H9 (cell line): ENCODE results near the gene MED25. TPM values are rescaled to one million over a fixed set of nuclear protein-coding genes. Genes with fewer than 3 reads are reported as not detected.

Source experiments
- DNase-seq: peaks from one replicate; pipeline ENCODE4 v3.0.0-alpha.2; 2017
- H2AFZ ChIP-seq: one replicate; pipeline ENCODE4 v1.6.1; 2013; ENCODE audit warnings: mild to moderate bottlenecking, low read length, control low read depth, moderate library complexity
- H2AK5ac ChIP-seq: 2 replicates; pipeline ENCODE4 v1.6.1; 2013; ENCODE audit warnings: low read length, control low read depth, mixed read lengths; ENCODE audit not compliant: insufficient read length
- H2BK120ac ChIP-seq: one replicate; pipeline ENCODE4 v1.6.1; 2013; ENCODE audit warnings: low read depth, mild to moderate bottlenecking, low read length, control low read depth, inconsistent platforms; ENCODE audit not compliant: poor library complexity, severe bottlenecking
- H2BK12ac ChIP-seq: 2 replicates; pipeline ENCODE4 v1.6.1; 2013; ENCODE audit warnings: low read length, control low read depth, mixed read lengths, low read depth; ENCODE audit not compliant: insufficient read length
- H2BK15ac ChIP-seq: 2 replicates; pipeline ENCODE4 v1.6.1; 2013; ENCODE audit warnings: low read depth, low read length, control low read depth
- H2BK20ac ChIP-seq: one replicate; pipeline ENCODE4 v1.6.1; 2013; ENCODE audit warnings: low read depth, mild to moderate bottlenecking, low read length, control low read depth, inconsistent platforms; ENCODE audit not compliant: poor library complexity, severe bottlenecking
- H2BK5ac ChIP-seq: 2 replicates; pipeline ENCODE4 v1.6.1; 2013; ENCODE audit warnings: low read length, control low read depth, mixed read lengths; ENCODE audit not compliant: insufficient read length
- H3K14ac ChIP-seq: 2 replicates; pipeline ENCODE4 v1.6.1; 2013; ENCODE audit warnings: low read length, control low read depth; ENCODE audit not compliant: insufficient read depth
- H3K18ac ChIP-seq: 2 replicates; pipeline ENCODE4 v1.6.1; 2013; ENCODE audit warnings: low read depth, mild to moderate bottlenecking, mixed read lengths, low read length, control low read depth; ENCODE audit not compliant: insufficient read length
- H3K23ac ChIP-seq: 2 replicates; pipeline ENCODE4 v1.6.1; 2013; ENCODE audit warnings: low read length, control low read depth, mixed read lengths, low read depth; ENCODE audit not compliant: insufficient read length
- H3K23me2 ChIP-seq: 2 replicates; pipeline ENCODE4 v1.6.1; 2013; ENCODE audit warnings: low read depth, mild to moderate bottlenecking, mixed read lengths, low read length, control low read depth; ENCODE audit not compliant: insufficient read length, poor library complexity, severe bottlenecking
- H3K27ac ChIP-seq: 2 replicates; pipeline ENCODE4 v1.5.1; 2013; ENCODE audit warnings: low read length, control low read depth, mixed read lengths, low read depth; ENCODE audit not compliant: insufficient read length
- H3K27me3 ChIP-seq: 2 replicates; pipeline ENCODE4 v1.6.1; 2013; ENCODE audit warnings: low read length, control low read depth, inconsistent platforms; ENCODE audit not compliant: insufficient read depth
- H3K4ac ChIP-seq: 2 replicates; pipeline ENCODE4 v1.6.1; 2013; ENCODE audit warnings: low read depth, mild to moderate bottlenecking, control low read depth, inconsistent platforms, low read length, moderate library complexity
- H3K4me1 ChIP-seq: 2 replicates; pipeline ENCODE4 v1.6.1; 2013; ENCODE audit warnings: low read length, control low read depth, inconsistent platforms; ENCODE audit not compliant: insufficient read depth
- H3K4me2 ChIP-seq: 2 replicates; pipeline ENCODE4 v1.6.1; 2013; ENCODE audit warnings: low read length, control low read depth, mixed read lengths; ENCODE audit not compliant: insufficient read length, insufficient read depth
- H3K56ac ChIP-seq: 2 replicates; pipeline ENCODE4 v1.6.1; 2013; ENCODE audit warnings: low read depth, mild to moderate bottlenecking, mixed read lengths, low read length, control low read depth; ENCODE audit not compliant: insufficient read length
- H3K79me1 ChIP-seq: 2 replicates; pipeline ENCODE4 v1.6.1; 2013; ENCODE audit warnings: low read depth, mild to moderate bottlenecking, moderate library complexity, low read length, control low read depth, inconsistent platforms; ENCODE audit not compliant: insufficient read depth, poor library complexity, severe bottlenecking
- H3K79me2 ChIP-seq: 2 replicates; pipeline ENCODE4 v1.6.1; 2013; ENCODE audit warnings: low read length, control low read depth, inconsistent platforms; ENCODE audit not compliant: insufficient read depth
- H3K9ac ChIP-seq: 2 replicates; pipeline ENCODE4 v1.6.1; 2013; ENCODE audit warnings: low read length, control low read depth, mixed read lengths; ENCODE audit not compliant: insufficient read length; ENCODE audit errors: extremely low read depth
- H3K9me3 ChIP-seq: one replicate; pipeline ENCODE4 v1.6.1; 2013; ENCODE audit warnings: low read depth, low read length, inconsistent platforms; ENCODE audit not compliant: control insufficient read depth
- H3T11ph ChIP-seq: one replicate; pipeline ENCODE4 v1.6.1; 2013; ENCODE audit warnings: mild to moderate bottlenecking, low read length, control low read depth, inconsistent platforms
- H4K20me1 ChIP-seq: one replicate; pipeline ENCODE4 v1.6.1; 2013; ENCODE audit not compliant: control insufficient read depth, insufficient read length, insufficient read depth
- H4K5ac ChIP-seq: 2 replicates; pipeline ENCODE4 v1.6.1; 2013; ENCODE audit warnings: low read depth, mild to moderate bottlenecking, mixed read lengths, low read length, control low read depth; ENCODE audit not compliant: insufficient read length
- H4K8ac ChIP-seq: replicated peaks from 2 replicates; pipeline ENCODE4 v1.6.1; 2013; ENCODE audit warnings: low read length, control low read depth, mixed read lengths, low read depth; ENCODE audit not compliant: insufficient read length
- H4K91ac ChIP-seq: 2 replicates; pipeline ENCODE4 v1.6.1; 2013; ENCODE audit warnings: low read depth, mild to moderate bottlenecking, moderate library complexity, mixed read lengths, low read length, control low read depth; ENCODE audit not compliant: insufficient read length
- H3K27ac Mint-ChIP-seq, 3 experiments: 2 replicates in 2 of 3; 3 replicates in 1 of 3; pipeline ENCODE4 v1.8.0; 2020 to 2021; ENCODE audit warnings: mixed read lengths in 3 of 3, mild to moderate bottlenecking in 1 of 3, moderate library complexity in 1 of 3
- H3K27me3 Mint-ChIP-seq: 2 replicates; pipeline ENCODE4 v1.8.0; 2021; ENCODE audit warnings: low read depth, mild to moderate bottlenecking, moderate library complexity, mixed read lengths
- H3K36me3 Mint-ChIP-seq, 3 experiments: 2 replicates in 2 of 3; 3 replicates in 1 of 3; pipeline ENCODE4 v1.8.0; 2020 to 2021; ENCODE audit warnings: low read depth in 3 of 3, mixed read lengths in 3 of 3; ENCODE audit not compliant: insufficient read depth in 1 of 3
- H3K4me1 Mint-ChIP-seq, 2 experiments: 2 replicates each; pipeline ENCODE4 v1.8.0; 2020; ENCODE audit warnings: mixed read lengths in 2 of 2
- H3K4me3 Mint-ChIP-seq, 2 experiments: 2 replicates in 1 of 2; 3 replicates in 1 of 2; pipeline ENCODE4 v1.8.0; 2020 to 2021; ENCODE audit warnings: mild to moderate bottlenecking in 2 of 2, mixed read lengths in 2 of 2, moderate library complexity in 1 of 2
- H3K9me3 Mint-ChIP-seq, 2 experiments: 2 replicates in 1 of 2; 3 replicates in 1 of 2; pipeline ENCODE4 v1.8.0; 2020; ENCODE audit warnings: mild to moderate bottlenecking in 2 of 2, mixed read lengths in 2 of 2, moderate library complexity in 1 of 2
- WGBS: extraction: QIAGEN DNeasy Blood & Tissue Kit; methylation state at CpG from one replicate; pipeline ENCODE4 v1.1.7; 2013; ENCODE audit warnings: missing lambda C conversion rate, low lambda C conversion rate, mixed read lengths; ENCODE audit not compliant: insufficient read length; ENCODE audit errors: extremely low coverage; 5-methylcytosine and 5-hydroxymethylcytosine counted together
- total RNA-seq: library from RNA; stranded (reverse); gene quantifications from 2 replicates; pipeline ENCODE4 v1.2.1, GENCODE V29; 2021
- TF ChIP-seq, protein P1 (sequence below): fragments of 200-600 bp; sonication (generic); conservative IDR thresholded peaks from 3 replicates; pipeline ENCODE4 v1.8.0; 2021; ENCODE audit warnings: antibody characterized with exemption, mild to moderate bottlenecking

Gene MED25
- total RNA-seq, 1 experiment from 2014 or later: 77.5 TPM

- no peak overlapping the region for H3K4me2 ChIP-seq
- TF ChIP-seq, protein P1, sequence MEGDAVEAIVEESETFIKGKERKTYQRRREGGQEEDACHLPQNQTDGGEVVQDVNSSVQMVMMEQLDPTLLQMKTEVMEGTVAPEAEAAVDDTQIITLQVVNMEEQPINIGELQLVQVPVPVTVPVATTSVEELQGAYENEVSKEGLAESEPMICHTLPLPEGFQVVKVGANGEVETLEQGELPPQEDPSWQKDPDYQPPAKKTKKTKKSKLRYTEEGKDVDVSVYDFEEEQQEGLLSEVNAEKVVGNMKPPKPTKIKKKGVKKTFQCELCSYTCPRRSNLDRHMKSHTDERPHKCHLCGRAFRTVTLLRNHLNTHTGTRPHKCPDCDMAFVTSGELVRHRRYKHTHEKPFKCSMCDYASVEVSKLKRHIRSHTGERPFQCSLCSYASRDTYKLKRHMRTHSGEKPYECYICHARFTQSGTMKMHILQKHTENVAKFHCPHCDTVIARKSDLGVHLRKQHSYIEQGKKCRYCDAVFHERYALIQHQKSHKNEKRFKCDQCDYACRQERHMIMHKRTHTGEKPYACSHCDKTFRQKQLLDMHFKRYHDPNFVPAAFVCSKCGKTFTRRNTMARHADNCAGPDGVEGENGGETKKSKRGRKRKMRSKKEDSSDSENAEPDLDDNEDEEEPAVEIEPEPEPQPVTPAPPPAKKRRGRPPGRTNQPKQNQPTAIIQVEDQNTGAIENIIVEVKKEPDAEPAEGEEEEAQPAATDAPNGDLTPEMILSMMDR: no peak
- H3K23me2 ChIP-seq: peaks cover 4% of the 10 kb centered on the region
- H3K4me1 ChIP-seq: no peaks in the 10 kb centered on the region; the same call in 1 of the 2 replicates
- no peak for DNase-seq
- no CpG with 5 or more reads among the region's 5 CpGs for WGBS
- H4K20me1 ChIP-seq: no peaks in the 10 kb centered on the region
- H3K4ac ChIP-seq: no peak overlapping the region
- H4K5ac ChIP-seq: no peak overlapping the region
- no peak overlapping the region for H3T11ph ChIP-seq
- no peak overlapping the region for H2BK15ac ChIP-seq
- Mint-ChIP-seq H3K4me1 (peaks cover 7 to 10% of the 10 kb centered on the region in 2 experiments), H3K9me3 (peaks cover 0 to 4% of the 10 kb centered on the region in 2 experiments; a peak in 2 of 5 replicates), H3K27ac (no peak overlapping the region), H3K4me3 (no peak overlapping the region), H3K27me3 (no peaks in the 10 kb centered on the region; the same call in 1 of the 2 replicates), H3K36me3 (peaks cover 13 to 19% (median 16%) of the 10 kb centered on the region in 3 experiments)
- no peak overlapping the region for H2AFZ ChIP-seq
- H3K9me3 ChIP-seq: no peaks in the 10 kb centered on the region
- H3K56ac ChIP-seq: no peak overlapping the region
- H3K23ac ChIP-seq: no peak overlapping the region
- H4K8ac ChIP-seq: no peak overlapping the region
- H2AK5ac ChIP-seq: no peak overlapping the region
- H2BK120ac ChIP-seq: no peak overlapping the region
- H4K91ac ChIP-seq: no peak overlapping the region
- no peak overlapping the region for H3K18ac ChIP-seq
- no peak overlapping the region for H2BK12ac ChIP-seq
- no peaks in the 10 kb centered on the region for H3K79me2 ChIP-seq
- no peak overlapping the region for H2BK20ac ChIP-seq
- H3K79me1 ChIP-seq: no peaks in the 10 kb centered on the region
- H2BK5ac ChIP-seq: no peak overlapping the region
- H3K27ac ChIP-seq: no peak overlapping the region
- H3K27me3 ChIP-seq: no peaks in the 10 kb centered on the region
- no peak overlapping the region for H3K14ac ChIP-seq
- H3K9ac ChIP-seq: no peak overlapping the region
Observed at GRCh38 chr19:49846408-49846807, 28.3 kb downstream of the MED25 start.
